ENCODE measurements around the gene KIFC3. TPM values are rescaled to one million over a fixed set of nuclear protein-coding genes. Genes with fewer than 3 reads are reported as not detected.
"Not testable (repeated sequence)": the region's sequence is repeated elsewhere in the genome, so short reads cannot be mapped to it uniquely, and the experiment has no call there.

The KIFC3 gene
- total RNA-seq, 6 donors from 2014 or later: 82.6 to 340 (median 110) TPM

GRCh38 chr16:57732714-57733113 lies 69.6 kb downstream of the KIFC3 start:
- DNase-seq: no peak
- WGBS, 2 donors: 78% methylated on average over 2 of the region's 2 CpGs
- Histone ChIP-seq H3K27ac (no peak overlapping the region), H3K4me1 (peaks cover 13 to 25% (median 20%) of the 10 kb centered on the region in 4 donors), H3K9me3 (no peaks in the 10 kb centered on the region), H3K36me3 (no peaks in the 10 kb centered on the region), H3K27me3 (no peaks in the 10 kb centered on the region), H3K4me3 (no peak overlapping the region)
- no peak for ATAC-seq (ENCODE audit: low FRiP score in 2 of 2)
- no peak for TF ChIP-seq POLR2AphosphoS5 (IDR thresholded peaks at IDR 0.05)
- no peak for TF ChIP-seq POLR2A (IDR thresholded peaks at IDR 0.05)
- no peak for TF ChIP-seq EP300 (IDR thresholded peaks at IDR 0.05)
- TF ChIP-seq, protein P1, sequence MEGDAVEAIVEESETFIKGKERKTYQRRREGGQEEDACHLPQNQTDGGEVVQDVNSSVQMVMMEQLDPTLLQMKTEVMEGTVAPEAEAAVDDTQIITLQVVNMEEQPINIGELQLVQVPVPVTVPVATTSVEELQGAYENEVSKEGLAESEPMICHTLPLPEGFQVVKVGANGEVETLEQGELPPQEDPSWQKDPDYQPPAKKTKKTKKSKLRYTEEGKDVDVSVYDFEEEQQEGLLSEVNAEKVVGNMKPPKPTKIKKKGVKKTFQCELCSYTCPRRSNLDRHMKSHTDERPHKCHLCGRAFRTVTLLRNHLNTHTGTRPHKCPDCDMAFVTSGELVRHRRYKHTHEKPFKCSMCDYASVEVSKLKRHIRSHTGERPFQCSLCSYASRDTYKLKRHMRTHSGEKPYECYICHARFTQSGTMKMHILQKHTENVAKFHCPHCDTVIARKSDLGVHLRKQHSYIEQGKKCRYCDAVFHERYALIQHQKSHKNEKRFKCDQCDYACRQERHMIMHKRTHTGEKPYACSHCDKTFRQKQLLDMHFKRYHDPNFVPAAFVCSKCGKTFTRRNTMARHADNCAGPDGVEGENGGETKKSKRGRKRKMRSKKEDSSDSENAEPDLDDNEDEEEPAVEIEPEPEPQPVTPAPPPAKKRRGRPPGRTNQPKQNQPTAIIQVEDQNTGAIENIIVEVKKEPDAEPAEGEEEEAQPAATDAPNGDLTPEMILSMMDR (IDR thresholded peaks at IDR 0.05): no peak

DNA sequence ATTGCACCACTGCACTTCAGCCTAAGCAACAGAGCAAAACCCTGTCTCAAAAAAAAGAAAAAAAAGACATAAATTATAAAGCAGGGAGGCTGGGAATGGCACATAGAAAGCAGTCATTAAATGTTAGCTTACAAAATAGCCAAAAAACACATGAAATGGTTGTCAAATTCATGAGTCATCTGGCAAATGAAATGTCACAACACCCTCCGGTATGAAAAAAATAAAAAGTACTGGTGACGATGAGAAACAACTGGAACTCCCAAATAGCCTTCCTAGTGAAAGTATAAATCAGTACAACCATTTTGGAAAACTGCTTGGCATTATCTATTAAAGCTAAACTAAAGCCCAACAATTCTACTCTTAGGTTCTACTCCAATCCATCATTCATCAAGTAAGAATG lies 70.3 kb downstream of the KIFC3 start:
- DNase-seq (no peak), ATAC-seq (ENCODE audit: low FRiP score in 2 of 2) (no peak)
- TF ChIP-seq POLR2AphosphoS5 (IDR thresholded peaks at IDR 0.05): no peak
- TF ChIP-seq, protein P1 (IDR thresholded peaks at IDR 0.05): no peak
- H3K9me3 ChIP-seq: no peaks in the 10 kb centered on the region
- H3K4me3 ChIP-seq: no peak overlapping the region
- WGBS, 2 donors: 54 to 76% methylated on average over 2 of the region's 2 CpGs
- H3K27me3 ChIP-seq: no peaks in the 10 kb centered on the region
- no peak overlapping the region for H3K27ac ChIP-seq
- H3K36me3 ChIP-seq: no peaks in the 10 kb centered on the region
- peaks cover 11 to 23% (median 18%) of the 10 kb centered on the region in 4 donors for H3K4me1 ChIP-seq

DNA sequence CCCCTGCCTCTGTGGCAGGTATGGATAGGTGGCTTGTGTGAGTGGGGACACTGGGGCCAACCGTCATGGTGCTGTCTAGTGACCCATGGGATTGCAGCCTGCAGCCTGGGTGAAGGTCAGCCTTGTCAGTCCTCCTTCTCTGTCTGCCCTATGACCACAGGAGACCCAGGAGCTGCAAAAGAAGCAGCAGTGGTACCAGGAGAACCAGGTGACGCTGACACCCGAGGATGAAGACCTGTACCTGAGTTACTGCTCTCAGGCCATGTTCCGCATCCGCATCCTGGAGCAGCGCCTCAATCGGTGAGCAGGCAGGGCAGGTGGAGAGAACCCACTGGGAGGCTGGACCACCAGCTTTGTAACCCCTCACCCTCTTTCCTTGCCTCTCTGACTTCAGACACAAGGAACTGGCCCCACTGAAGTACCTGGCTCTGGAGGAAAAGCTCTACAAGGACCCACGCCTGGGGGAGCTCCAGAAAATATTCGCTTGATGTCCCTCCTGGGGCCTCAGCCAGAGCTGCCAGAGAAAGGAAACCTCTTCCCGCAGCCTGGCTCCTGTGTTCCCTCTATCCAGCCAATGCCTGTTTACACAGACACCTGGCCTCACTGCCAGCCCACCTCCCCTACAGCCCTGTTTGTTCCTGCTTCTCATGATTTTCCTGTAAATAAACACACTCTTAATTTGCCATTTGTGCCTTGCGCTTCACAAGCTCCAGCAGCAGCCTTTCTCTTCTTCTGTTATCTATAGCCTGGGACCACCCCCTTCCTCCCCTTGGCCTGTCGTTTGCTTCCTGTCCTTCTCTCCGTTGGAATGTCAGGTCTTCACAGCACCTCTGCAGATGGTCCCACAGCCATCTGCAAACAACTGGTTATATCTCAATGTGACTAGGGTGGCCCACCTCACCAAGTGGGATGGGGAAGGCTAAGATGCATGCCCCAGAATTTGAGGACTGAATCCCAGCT lies 71.2 kb downstream of the KIFC3 start:
- Histone ChIP-seq H3K36me3 (no peaks in the 10 kb centered on the region), H3K4me3 (no peak overlapping the region), H3K27me3 (no peaks in the 10 kb centered on the region), H3K9me3 (no peaks in the 10 kb centered on the region), H3K4me1 (peaks cover 1 to 13% (median 8%) of the 10 kb centered on the region in 4 donors), H3K27ac (no peak overlapping the region)
- ATAC-seq (ENCODE audit: low FRiP score in 2 of 2) (no peak), DNase-seq (no peak)
- no peak for TF ChIP-seq POLR2AphosphoS5 (IDR thresholded peaks at IDR 0.05)
- TF ChIP-seq, protein P1 (IDR thresholded peaks at IDR 0.05): no peak
- TF ChIP-seq POLR2A (IDR thresholded peaks at IDR 0.05): no peak
- TF ChIP-seq EP300 (IDR thresholded peaks at IDR 0.05): no peak
- WGBS, 2 donors: 69 to 70% methylated on average over 10 to 13 of the region's 13 CpGs

DNA sequence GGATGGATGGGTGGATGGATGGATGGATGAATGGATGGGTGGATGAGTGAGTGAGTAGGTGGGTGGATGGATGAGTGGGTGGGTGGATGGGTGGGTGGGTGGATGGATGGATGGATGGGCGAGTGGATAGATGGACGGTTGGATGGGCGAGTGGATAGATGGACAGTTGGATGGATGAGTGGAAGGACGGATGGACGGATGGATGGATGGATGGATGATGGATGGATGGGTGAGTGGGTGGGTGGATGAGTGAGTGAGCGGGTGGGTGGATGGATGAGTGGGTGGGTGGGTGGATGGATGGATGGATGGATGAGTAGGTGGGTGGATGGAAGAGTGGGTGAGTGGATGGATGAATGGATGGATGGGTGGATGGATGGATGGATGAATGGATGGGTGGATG lies 72.4 kb downstream of the KIFC3 start:
- not testable (repeated sequence) for H3K4me1 ChIP-seq; H3K27me3 ChIP-seq; DNase-seq; H3K9me3 ChIP-seq; H3K36me3 ChIP-seq; H3K27ac ChIP-seq; H3K4me3 ChIP-seq; ATAC-seq (ENCODE audit: low FRiP score in 2 of 2)
- WGBS, 2 donors: 93 to 97% methylated on average over 6 of the region's 6 CpGs

DNA sequence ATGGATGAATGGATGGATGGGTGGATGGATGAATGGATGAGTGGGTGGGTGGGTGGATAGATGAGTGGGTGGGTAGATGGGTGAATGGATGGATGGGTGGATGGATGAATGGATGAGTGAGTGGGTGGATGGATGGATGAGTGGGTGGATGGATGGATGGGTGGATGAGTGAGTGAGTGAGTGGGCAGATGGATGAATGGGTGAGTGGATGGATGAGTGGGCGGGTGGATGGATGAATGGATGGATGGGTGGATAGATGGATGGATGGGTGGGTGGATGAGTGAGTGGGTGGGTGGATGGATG lies 73.2 kb downstream of the KIFC3 start:
- 91 to 100% methylated on average over 1 of the region's 1 CpG for WGBS, 2 donors
- TF ChIP-seq POLR2A (IDR thresholded peaks at IDR 0.05) (no peak), EP300 (IDR thresholded peaks at IDR 0.05) (no peak), POLR2AphosphoS5 (IDR thresholded peaks at IDR 0.05) (no peak)
- TF ChIP-seq, protein P1 (IDR thresholded peaks at IDR 0.05): no peak
- Histone ChIP-seq H3K36me3 (no peaks in the 10 kb centered on the region), H3K9me3 (no peaks in the 10 kb centered on the region), H3K4me1 (peaks cover 0 to under 1% (median 0%) of the 10 kb centered on the region in 4 donors), H3K27ac (no peak overlapping the region), H3K4me3 (no peak overlapping the region), H3K27me3 (no peaks in the 10 kb centered on the region)
- DNase-seq: no peak
- no peak for ATAC-seq (ENCODE audit: low FRiP score in 2 of 2)
